PFSK-1 (cell line): ENCODE measurements around the gene TGFB2.

Experiments
- FOXP2 ChIP-seq: optimal IDR thresholded peaks from 2 replicates; pipeline ENCODE3; 2011; ENCODE audit warnings: borderline replicate concordance, control low read depth, inconsistent platforms; ENCODE audit not compliant: insufficient read depth; ENCODE audit errors: extremely low read length, extremely low read depth
- POLR2AphosphoS5 ChIP-seq: IDR thresholded peaks from 2 replicates; pipeline ENCODE4 v1.6.1; 2012; ENCODE audit warnings: low read depth, mild to moderate bottlenecking, control low read depth, low read length, moderate library complexity
- SIN3A ChIP-seq: IDR thresholded peaks from 2 replicates; pipeline ENCODE4 v1.6.1; 2012; ENCODE audit warnings: mild to moderate bottlenecking, low read length, moderate library complexity, borderline replicate concordance; ENCODE audit not compliant: insufficient read depth
- TAF1 ChIP-seq: IDR thresholded peaks from 2 replicates; pipeline ENCODE4 v1.6.1; 2012; ENCODE audit warnings: low read length, control low read depth, borderline replicate concordance; ENCODE audit not compliant: insufficient read depth
- TF ChIP-seq, protein P1 (sequence below), 2 experiments: IDR thresholded peaks; 2 replicates each; pipeline versions ENCODE4 v1.6.1 to v1.8.0; 2011 to 2012; ENCODE audit warnings: low read depth in 2 of 2, low read length in 2 of 2, control low read depth in 1 of 2, inconsistent platforms in 1 of 2, mild to moderate bottlenecking in 1 of 2, moderate library complexity in 1 of 2; ENCODE audit not compliant: insufficient read depth in 1 of 2

The TGFB2 gene

DNA sequence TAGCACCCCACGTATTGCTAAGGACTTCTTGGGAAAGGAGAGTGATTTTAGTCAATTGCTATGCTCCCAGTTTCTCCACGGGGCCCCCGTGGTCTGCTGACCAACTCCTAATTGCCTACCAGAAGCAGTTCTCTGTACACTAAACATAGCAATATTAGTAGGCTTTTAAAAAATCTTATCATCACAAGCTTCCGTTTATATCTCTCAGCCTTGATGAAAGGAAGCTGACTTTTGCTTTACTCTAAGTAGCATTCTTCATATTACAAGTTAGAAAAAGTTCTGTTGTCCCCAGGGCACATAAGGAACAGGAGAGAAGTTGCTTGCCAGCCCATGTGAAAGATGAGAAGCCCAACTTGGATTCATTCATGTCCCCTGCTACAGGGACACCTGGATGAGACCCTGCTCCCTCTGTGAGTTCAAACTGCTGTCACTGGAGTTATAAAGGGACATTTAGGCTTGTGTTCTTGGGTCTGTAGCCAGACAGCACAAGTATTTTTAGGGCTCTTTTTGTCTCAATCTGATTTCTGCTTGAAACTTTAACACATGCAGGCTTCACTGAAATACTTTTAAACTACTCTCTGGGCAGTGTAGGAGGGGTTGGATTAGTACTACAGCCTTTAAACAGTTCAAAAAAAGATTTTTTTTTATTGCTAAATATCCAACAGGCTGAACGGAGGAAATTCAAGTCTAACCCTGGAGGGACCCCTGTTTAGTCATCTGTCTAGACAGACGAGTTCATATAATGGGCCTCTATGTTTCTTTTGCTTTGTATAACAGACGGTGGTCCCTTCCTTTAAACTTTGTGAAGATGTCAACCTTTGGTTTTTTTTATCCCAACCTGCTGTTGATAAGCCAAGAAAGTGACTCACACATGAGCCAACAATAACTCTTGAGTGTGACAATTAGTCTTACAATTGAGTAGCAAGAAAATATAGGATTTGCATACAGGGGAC lies 29.5 kb downstream of the TGFB2 start:
- TF ChIP-seq FOXP2: no peak

DNA sequence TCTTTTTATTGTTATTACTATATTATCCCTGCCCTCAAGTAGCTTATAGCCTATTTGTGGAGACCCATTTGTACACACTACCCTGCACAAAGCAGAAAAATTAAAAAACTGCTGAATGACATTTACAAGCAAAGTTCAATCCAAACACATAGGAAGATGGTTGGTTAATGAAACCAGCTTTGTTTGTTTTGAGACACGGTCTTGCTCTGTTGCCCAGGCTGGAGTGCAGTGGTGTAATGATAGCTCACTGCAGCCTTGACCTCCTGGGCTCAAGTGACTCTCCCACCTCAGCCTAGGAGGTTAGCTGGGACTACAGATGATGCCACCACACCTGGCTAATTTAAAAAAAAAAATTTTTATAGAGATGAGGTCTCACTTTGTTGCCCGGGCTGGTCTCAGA lies 31.6 kb downstream of the TGFB2 start:
- TF ChIP-seq, protein P1, sequence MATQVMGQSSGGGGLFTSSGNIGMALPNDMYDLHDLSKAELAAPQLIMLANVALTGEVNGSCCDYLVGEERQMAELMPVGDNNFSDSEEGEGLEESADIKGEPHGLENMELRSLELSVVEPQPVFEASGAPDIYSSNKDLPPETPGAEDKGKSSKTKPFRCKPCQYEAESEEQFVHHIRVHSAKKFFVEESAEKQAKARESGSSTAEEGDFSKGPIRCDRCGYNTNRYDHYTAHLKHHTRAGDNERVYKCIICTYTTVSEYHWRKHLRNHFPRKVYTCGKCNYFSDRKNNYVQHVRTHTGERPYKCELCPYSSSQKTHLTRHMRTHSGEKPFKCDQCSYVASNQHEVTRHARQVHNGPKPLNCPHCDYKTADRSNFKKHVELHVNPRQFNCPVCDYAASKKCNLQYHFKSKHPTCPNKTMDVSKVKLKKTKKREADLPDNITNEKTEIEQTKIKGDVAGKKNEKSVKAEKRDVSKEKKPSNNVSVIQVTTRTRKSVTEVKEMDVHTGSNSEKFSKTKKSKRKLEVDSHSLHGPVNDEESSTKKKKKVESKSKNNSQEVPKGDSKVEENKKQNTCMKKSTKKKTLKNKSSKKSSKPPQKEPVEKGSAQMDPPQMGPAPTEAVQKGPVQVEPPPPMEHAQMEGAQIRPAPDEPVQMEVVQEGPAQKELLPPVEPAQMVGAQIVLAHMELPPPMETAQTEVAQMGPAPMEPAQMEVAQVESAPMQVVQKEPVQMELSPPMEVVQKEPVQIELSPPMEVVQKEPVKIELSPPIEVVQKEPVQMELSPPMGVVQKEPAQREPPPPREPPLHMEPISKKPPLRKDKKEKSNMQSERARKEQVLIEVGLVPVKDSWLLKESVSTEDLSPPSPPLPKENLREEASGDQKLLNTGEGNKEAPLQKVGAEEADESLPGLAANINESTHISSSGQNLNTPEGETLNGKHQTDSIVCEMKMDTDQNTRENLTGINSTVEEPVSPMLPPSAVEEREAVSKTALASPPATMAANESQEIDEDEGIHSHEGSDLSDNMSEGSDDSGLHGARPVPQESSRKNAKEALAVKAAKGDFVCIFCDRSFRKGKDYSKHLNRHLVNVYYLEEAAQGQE (IDR thresholded peaks at IDR 0.05; ENCODE audit: insufficient read depth in 1 of 2, low read depth in 2 of 2, low read length in 2 of 2): no peak
- no peak for TF ChIP-seq FOXP2
- no peak for TF ChIP-seq TAF1
- TF ChIP-seq SIN3A: no peak
- TF ChIP-seq POLR2AphosphoS5: no peak

- TF ChIP-seq FOXP2: no peak
- TF ChIP-seq TAF1: no peak
- TF ChIP-seq SIN3A: no peak
- no peak for TF ChIP-seq POLR2AphosphoS5
Observed at GRCh38 chr1:218377143-218377660, 32.1 kb downstream of the TGFB2 start.

DNA sequence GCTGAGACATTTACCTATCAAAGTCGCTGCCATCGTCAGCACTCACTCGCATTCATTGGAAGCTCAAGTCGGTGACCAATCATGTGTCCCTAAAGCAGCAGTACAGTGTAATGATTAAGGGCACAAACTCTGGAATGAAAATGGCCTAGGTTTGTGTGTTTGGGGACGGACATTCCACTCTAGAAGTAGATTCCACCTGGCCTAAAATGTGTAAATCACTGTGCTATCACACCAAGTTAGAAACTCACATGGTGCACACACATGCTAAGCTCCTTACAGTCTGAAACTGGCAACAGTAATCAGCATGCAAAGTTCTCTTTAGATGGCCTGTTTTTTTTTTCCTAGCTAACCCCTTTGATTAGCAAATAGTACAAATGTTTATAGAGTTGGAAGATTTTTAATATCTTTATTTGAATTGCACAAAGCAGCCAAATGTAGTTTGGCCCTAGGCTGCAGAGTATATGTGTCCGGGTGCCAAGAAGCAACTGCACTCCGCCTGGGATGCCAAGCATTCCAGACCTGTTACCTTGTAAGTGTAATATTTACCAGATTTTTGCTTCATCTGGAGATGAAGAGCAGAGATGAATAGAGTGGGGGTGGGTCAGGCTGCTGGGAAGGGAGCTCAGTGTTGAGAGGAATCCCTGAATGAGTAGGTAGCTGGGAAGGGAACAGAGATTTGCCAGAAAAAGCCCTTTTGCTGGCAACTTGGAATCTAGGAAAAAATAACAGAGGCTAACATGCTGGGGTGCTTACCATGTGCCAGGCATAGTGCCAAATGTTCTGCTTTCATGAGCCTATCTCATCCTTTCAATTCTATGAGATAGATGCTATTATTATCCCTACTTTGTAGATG lies 35.2 kb downstream of the TGFB2 start:
- TF ChIP-seq, protein P1 (IDR thresholded peaks at IDR 0.05; ENCODE audit: insufficient read depth in 1 of 2, low read depth in 2 of 2, low read length in 2 of 2): no peak
- no peak for TF ChIP-seq SIN3A
- no peak for TF ChIP-seq TAF1
- TF ChIP-seq POLR2AphosphoS5: no peak
- TF ChIP-seq FOXP2: no peak

GRCh38 chr1:218382261-218382660 lies 37.1 kb downstream of the TGFB2 start:
- TF ChIP-seq TAF1: no peak
- no peak for TF ChIP-seq SIN3A
- TF ChIP-seq FOXP2: no peak
- TF ChIP-seq, protein P1 (IDR thresholded peaks at IDR 0.05; ENCODE audit: insufficient read depth in 1 of 2, low read depth in 2 of 2, low read length in 2 of 2): no peak
- TF ChIP-seq POLR2AphosphoS5: no peak

DNA sequence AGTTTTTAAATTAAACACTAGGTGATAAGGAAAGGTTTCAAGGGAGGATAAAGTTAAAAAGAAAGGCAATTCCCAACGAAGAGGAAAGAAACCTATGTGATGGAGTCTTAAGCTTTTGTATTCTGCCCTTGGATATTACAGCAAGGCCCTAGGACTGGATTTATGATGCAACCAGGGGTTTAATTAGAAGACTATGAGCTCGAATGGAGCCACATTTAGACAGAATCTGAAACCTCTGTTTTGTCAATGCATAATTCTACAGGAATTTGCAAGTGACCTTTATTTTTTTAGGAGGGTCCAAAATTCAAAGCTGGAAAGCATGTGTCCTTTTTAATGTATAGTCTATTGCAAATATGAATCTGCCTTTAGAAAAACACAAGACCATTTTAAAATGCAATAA lies 37.9 kb downstream of the TGFB2 start:
- TF ChIP-seq, protein P1 (IDR thresholded peaks at IDR 0.05; ENCODE audit: insufficient read depth in 1 of 2, low read depth in 2 of 2, low read length in 2 of 2): no peak
- TF ChIP-seq FOXP2: no peak
- no peak for TF ChIP-seq TAF1
- TF ChIP-seq POLR2AphosphoS5: no peak
- TF ChIP-seq SIN3A: no peak
